IPS DF 19.7 (cell line): ENCODE data around the gene INO80.
"Not testable (repeated sequence)": the region's sequence is repeated elsewhere in the genome, so short reads cannot be mapped to it uniquely, and the experiment has no call there.

Source experiments
- DNase-seq: peaks from one replicate; pipeline ENCODE4 v3.0.0-alpha.2; 2013; ENCODE audit warnings: low read depth, low spot score

INO80 gene

GRCh38 chr15:41121951-41122350 is 5.9 kb upstream of the INO80 start:
- no peak for DNase-seq

GRCh38 chr15:41116962-41117252 is 827 bp upstream of the INO80 start:
- no peak for DNase-seq

GRCh38 chr15:41115652-41116115 is 396 bp downstream of the INO80 start:
- DNase-seq: no peak

- DNase-seq: no peak
Observed at GRCh38 chr15:41115161-41115651, 874 bp downstream of the INO80 start.

- DNase-seq: no peak
Observed at GRCh38 chr15:41106947-41107346, 9.1 kb downstream of the INO80 start.

- no peak for DNase-seq
Observed at GRCh38 chr15:41105348-41106334, 10.4 kb downstream of the INO80 start.

GRCh38 chr15:41104234-41104633 is 11.8 kb downstream of the INO80 start:
- DNase-seq: no peak

GRCh38 chr15:41102854-41103253 is 13.2 kb downstream of the INO80 start:
- no peak for DNase-seq

- no peak for DNase-seq
Observed at GRCh38 chr15:41096178-41096577, 19.9 kb downstream of the INO80 start.

GRCh38 chr15:41085029-41085428 is 31.1 kb downstream of the INO80 start:
- no peak for DNase-seq

- DNase-seq: no peak
Observed at GRCh38 chr15:41080144-41080543, 35.9 kb downstream of the INO80 start.

- DNase-seq: no peak
Observed at GRCh38 chr15:41079717-41080116, 36.4 kb downstream of the INO80 start.

- DNase-seq: not testable (repeated sequence)
Observed at GRCh38 chr15:41078879-41079278, 37.2 kb downstream of the INO80 start.

- no peak for DNase-seq
Observed at GRCh38 chr15:41078125-41078524, 38.0 kb downstream of the INO80 start.

GRCh38 chr15:41073028-41073427 is 43.1 kb downstream of the INO80 start:
- DNase-seq: no peak

GRCh38 chr15:41072013-41072412 is 44.1 kb downstream of the INO80 start:
- DNase-seq: no peak

- DNase-seq: no peak
Observed at GRCh38 chr15:41066516-41066915, 49.6 kb downstream of the INO80 start.

- no peak for DNase-seq
Observed at GRCh38 chr15:41061667-41062066, 54.4 kb downstream of the INO80 start.

- DNase-seq: no peak
Observed at GRCh38 chr15:41060505-41060904, 55.6 kb downstream of the INO80 start.

- DNase-seq: no peak
Observed at GRCh38 chr15:41056810-41057209, 59.3 kb downstream of the INO80 start.

- no peak for DNase-seq
Observed at GRCh38 chr15:41055706-41056105, 60.4 kb downstream of the INO80 start.

- no peak for DNase-seq
Observed at GRCh38 chr15:41051139-41051538, 64.9 kb downstream of the INO80 start.

- DNase-seq: no peak
Observed at GRCh38 chr15:41048852-41049251, 67.2 kb downstream of the INO80 start.
